NCI-H2196 treated with DMSO at 0.1 percent for 48 hours (cell line): ENCODE data around the gene BABAM1.

Source experiments
- DNase-seq: peaks from one replicate; lab custom pipeline; 2025; ENCODE audit not compliant: unreplicated experiment; lab: John Stamatoyannopoulos, UW

BABAM1 gene

DNA sequence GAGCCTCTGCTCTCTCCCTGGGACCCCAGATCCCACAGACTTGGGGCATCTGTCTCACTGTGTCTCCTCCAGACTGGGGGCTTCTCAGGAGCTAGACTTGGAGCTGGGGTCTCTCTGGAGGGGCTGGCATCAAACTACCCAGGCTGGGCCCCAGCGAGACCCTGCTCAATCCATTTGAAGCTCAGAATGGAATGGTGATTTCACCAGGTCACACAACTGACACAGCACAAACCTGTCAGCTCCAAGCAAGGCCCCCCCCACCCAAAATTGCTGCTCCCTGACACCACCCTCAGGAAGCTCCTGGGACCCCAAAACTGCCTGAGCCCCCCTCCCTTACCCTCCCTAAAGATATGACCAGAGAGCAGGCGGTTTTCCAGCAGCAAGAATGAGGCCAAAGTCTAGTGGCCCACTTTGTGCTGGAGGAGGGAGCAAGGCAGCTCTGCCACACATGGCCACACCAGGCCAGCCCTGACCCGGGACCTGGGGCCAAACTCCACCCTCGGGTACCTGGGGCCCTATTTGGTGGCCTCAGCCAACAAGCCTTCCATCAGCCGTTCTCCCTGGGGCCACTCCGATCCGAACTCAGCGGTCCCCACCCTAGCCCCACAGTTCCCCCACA is 23.9 kb upstream of the BABAM1 start:
- DNase-seq = no peak

DNA sequence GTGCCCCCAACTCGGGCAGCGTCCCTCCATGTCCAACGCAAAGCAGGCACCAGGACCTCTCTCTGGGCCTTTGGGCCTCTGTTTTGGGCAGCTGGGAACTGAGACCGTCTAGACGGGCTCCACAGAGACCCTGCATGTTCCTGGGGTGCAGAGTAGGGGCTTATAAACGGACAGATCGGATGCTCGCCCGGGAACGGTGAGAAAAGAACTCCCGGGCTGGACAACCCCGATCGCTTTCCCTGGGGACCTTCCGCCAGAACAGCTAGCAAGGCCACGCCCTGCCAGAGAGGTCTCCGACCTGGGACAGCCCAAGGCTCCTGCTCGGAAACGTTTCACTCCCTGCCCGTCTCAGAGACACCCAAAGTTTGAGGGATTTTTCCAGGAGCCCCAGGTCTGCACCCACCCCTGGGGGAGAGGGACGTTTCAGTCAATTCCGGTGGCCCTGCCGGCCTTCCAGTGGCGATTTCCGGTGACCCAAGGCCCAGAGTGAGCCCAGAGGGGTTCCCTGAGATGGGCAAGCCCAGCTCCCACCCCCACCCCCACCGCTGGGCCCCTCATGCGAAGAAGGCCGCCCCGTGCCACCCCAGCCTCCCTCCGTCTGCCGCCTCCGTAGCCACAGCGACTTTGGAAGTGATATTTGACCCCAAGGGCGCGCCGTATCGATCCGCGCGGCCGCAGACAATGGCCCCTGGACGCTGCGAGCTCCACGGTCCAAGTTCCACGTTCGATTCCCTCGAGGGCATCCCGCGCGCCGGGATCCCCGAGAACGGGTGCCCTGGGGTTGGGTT is 23.2 kb upstream of the BABAM1 start:
- no peak for DNase-seq

GRCh38 chr19:17244618-17245534 is 22.4 kb upstream of the BABAM1 start:
- DNase-seq = no peak

- DNase-seq = no peak
Measured at GRCh38 chr19:17245535-17245984, 21.7 kb upstream of the BABAM1 start, which contains the start of gene NR2F6. Gene NR2F6 (minus strand): TSS chr19:17245919. CDS start chr19:17245220, 699 bp downstream.

- DNase-seq = peak; percentile 67
Measured at GRCh38 chr19:17246681-17247425, 20.4 kb upstream of the BABAM1 start.

DNA sequence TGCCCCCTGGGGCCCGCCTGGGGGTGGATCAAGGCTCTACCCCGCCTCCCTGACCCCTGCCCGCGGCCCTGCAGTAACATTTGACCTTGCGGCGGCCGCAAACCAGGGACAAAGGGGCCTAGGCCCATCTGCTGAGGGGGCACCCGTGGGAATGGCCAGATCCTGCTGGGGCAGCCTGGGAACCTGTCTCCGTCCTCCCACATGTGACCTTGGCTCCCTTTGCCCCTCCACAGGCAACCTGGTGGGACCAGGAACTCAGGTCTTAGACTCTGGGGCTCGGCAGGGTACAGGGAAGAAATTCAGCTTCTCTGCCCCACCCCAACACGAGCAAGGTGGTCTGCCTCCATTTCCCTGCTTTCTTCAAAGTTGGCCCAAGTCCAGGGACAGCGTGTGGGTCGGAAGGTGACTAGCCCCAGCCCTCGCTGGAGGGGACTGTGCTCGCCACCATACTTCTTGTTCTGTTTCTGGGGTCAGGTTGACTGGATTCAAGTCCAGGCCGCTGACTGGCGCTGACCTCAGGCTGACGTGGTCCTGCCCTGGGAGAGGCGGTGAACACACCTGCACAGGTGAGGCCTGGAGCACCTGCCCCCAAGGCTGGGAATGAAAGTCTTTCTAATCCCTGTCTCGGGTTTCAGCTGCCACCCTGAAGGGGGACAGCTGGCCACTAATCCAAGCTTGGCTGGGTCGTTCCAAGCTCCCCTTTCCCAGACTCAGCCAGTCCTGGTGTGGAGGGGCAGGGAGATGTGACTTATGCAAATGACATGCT is 19.0 kb upstream of the BABAM1 start:
- peak; percentile 52 for DNase-seq

DNA sequence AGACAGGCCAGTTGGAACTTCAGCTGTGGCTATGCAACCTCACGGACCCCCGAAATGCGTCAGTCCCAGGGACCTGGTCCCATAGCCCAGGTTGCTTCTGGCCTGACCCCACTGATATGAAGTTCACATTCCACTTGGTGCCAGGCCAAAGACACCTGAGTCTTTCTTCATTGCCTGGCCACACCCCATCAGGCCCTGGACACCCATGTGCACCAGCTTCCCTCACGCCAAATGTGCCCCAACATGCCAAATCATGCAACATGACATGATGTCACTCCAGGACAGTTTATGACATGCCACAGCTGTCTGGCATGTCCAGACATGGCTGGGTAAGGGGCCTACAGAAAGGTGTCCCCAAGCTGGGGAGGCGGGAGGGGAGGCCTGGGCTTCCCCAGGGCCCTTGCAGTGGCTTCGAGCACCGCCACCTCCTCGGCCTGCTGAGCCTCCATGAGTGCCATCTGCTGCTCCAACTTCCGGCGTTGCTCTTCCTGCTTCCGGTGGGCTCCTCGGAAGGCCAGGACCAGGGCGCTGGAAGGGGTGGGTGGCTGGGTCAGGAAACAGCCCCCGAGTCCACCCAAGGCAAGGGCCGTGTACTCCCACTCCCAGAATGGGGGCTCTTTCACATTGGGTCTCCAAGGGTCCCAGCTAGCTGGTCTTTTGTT is 17.2 kb upstream of the BABAM1 start:
- DNase-seq = no peak

GRCh38 chr19:17254636-17255035 is 12.6 kb upstream of the BABAM1 start:
- DNase-seq = no peak

DNA sequence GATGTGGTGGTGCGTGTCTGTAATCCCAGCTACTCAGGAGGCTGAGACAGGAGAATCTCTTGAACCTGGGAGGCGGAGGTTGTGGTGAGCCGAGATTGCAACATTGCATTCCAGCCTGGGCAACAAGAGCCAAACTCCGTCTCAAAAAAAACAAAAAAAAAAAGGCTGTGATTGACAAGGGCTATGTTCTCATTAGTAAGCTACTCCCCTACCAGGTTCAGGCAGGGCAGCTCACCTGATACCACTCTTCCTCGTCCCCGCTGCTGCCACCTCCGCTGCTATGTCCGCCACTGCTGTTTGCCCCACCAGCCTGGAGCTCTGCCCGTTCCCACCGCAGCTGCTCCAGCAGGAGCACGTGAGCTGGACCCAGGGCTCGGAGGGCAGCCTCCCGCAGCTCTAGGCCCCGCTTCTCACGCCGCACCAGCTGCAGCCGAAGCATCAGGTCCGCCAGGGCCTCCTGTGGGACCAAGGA is 12.1 kb upstream of the BABAM1 start:
- DNase-seq = peak; percentile 36

DNA sequence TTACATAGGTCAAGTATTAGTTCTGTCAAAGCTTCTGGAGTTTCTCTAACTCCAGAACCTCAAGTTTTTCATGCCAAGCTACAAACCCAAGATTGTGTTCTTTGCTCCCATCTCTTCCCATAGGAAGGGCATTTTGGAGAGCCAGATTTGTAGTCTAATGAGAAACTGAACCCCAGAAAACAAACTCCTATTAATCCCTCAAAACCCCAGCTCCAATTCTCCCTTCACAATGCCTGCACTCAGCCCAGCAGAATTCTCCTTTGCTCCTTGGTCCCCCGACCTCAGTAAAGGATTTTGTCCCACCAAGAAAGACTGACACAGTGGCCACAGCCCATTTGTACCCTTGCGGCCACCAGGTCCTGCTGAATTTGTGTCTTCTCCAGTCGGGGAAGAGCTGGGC is 11.1 kb upstream of the BABAM1 start:
- DNase-seq = no peak

DNA sequence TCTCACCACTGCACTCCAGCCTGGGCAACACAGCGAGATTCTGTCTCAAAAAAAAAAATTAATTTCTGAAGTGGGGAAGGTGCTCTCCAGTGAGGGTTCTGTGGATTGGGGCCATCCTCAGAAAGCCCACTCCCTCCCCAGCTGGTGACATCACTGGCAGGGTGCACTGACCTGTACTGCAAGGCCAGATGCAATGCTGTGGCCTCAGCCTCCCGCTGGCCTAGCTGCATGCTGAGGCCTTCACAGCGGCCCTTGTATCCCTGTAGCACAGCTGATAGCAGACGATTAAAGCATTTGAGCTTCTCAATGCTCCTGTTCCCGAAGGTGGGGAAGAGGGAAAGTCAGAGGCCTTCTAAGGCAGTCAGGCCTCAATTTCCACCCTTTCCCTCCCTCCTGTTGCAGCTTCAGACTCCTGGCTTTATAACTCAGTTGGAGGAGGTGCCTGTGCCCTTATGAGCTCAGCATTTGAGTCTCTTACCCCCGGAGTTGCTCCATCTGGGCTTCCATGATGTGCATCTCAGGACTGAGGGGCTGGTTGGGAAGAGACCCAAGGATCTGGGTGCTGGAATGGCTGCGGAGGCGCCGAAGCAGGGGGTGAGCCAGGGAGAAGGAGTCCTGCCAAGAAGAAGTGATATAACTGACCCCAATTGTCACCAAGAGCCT is 8.0 kb upstream of the BABAM1 start:
- no peak for DNase-seq

DNA sequence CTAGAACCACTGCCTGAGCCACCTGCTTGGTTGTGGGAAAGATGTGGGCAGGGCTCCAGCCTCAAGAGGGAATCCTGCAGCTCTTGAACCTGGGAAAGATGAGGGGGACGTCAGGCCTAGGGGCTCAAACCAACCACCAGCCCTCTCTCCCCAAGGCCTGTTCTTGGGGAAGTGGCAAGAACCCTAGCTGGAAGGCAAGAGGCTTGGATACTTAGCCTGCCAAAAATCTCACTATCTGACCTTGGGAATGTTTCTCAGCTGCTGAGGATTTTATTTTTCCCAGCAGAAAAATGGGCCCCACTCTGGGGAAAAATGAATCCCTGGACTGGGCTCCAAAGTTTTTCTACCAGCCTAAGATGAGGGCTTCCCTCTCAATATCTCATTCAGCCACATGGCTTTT is 7.3 kb upstream of the BABAM1 start:
- no peak for DNase-seq

- DNase-seq = peak; percentile 74
Measured at GRCh38 chr19:17260842-17261325, 6.4 kb upstream of the BABAM1 start.

DNA sequence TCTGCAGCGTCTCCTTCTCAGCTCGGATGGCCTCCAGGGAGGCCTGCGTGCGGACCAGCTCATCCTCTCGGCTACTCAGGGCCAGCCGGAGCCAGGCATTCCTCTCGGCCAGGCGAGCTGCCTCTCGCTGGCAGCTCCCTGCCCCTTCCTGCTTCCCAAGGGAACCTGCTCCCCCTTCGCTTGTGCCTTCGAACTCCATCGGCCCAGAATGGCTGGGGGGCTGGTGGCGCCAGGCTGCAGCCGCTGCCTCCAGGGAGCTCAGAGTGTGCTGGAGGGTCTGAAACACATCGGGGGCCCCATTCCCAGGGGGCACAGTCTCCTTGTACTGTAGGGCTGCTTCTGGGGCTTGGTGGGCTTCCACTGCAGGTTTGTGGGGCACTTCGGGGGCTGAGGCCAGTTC is 4.7 kb upstream of the BABAM1 start:
- DNase-seq = no peak

- no peak for DNase-seq
Measured at GRCh38 chr19:17263712-17264640, 3.3 kb upstream of the BABAM1 start.

DNA sequence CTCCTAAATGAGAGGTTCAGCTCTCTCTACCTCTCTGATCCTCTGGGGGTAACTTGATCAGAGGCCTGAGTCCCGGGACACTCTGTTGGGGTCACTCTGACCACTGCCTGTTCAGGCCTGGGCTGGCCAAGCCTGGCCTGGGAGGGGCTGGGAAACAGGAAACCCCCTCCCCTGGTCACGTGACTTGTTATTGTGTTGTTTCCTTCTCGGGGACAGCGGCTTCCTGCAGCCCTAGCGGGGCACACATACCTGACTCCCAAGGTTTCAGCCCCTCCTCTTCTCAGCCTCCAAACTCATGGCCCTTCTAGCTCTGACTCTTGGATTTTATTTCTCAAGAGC is 2.6 kb upstream of the BABAM1 start, which contains the start of gene USHBP1:
Gene USHBP1 (minus strand): TSS at position 105 of the 339 bp plus-strand sequence. CDS start 446 bp downstream, outside the sequence.
- DNase-seq = no peak

DNA sequence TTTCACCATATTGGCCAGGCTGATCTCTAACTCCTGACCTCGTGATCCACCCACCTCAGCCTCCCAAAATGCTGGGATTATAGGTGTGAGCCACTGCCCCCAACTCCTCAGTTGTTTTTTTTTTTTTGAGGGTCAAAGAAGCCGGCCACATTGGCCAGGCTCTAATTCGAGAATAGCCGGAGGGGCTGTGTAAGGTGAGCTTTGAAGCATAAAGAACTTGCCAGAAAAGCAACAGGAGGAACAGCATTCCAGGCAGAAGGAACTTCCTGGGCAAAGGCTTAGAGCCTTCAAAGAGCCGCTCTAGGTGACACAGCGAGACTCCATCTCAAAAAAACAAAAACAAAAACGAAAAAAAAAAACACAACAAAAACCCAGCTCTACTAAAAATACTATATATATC is 1.2 kb upstream of the BABAM1 start:
- no peak for DNase-seq

GRCh38 chr19:17266589-17266974 is 661 bp upstream of the BABAM1 start:
- DNase-seq = no peak
